ENCODE data around the gene SH3PXD2B. TPM values are rescaled to one million over a fixed set of nuclear protein-coding genes. Genes with fewer than 3 reads are reported as not detected.

Gene SH3PXD2B
- total RNA-seq, 2 experiments from 2014 or later: 0.10 TPM; not detected in 1

DNA sequence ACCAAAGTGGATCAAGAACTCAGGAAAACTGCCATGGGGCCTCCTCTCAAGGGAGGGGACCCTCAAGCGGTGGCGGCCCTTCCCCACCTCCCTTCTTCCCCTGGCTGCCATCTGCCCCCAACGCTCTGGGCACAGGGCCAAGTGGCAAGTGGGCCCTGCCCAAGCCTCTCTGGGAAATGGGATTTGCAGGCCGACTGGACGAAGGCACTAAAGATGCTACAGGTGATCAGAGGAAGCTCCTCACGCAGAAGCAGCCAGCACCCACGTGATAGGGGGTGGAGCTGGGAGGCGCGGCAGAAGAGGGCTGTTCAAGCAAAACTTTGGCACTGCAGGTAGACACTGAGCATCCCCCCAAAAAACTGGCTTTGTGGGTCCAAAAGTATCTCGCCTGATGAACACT, 118.1 kb downstream of the SH3PXD2B start:
- Histone ChIP-seq H3K79me2 (ENCODE audit: insufficient read depth, low read depth, low read length) (no peaks in the 10 kb centered on the region), H3K9me2 (ENCODE audit: insufficient read depth, low read length) (no peaks in the 10 kb centered on the region), H3K36me3 (ENCODE audit: insufficient read depth, low read length) (no peaks in the 10 kb centered on the region), H3K9me3 (ENCODE audit: low read length) (no peaks in the 10 kb centered on the region), H3K27ac (ENCODE audit: low read depth, low read length, poor library complexity, severe bottlenecking) (no peak overlapping the region), H4K20me1 (ENCODE audit: insufficient read depth, low read length) (no peaks in the 10 kb centered on the region), H3K4me3 (ENCODE audit: low read depth, low read length, poor library complexity, severe bottlenecking) (no peak overlapping the region), H3K4me1 (ENCODE audit: insufficient read depth, low read length, poor library complexity, severe bottlenecking) (no peaks in the 10 kb centered on the region), H3K4me2 (ENCODE audit: low read length) (no peak overlapping the region), H2AFZ (ENCODE audit: low read length) (no peak overlapping the region)
- no peak for DNase-seq (ENCODE audit: low spot score)
- ChIA-PET POLR2A (interaction anchor here (0.6 kb wide), 1 partner anchor 10 kb away, joined by 3 read pairs; no protein-coding TSS in a partner anchor), CTCF (ENCODE audit: unreplicated experiment) (no interaction called here)
- TF ChIP-seq, protein P1, sequence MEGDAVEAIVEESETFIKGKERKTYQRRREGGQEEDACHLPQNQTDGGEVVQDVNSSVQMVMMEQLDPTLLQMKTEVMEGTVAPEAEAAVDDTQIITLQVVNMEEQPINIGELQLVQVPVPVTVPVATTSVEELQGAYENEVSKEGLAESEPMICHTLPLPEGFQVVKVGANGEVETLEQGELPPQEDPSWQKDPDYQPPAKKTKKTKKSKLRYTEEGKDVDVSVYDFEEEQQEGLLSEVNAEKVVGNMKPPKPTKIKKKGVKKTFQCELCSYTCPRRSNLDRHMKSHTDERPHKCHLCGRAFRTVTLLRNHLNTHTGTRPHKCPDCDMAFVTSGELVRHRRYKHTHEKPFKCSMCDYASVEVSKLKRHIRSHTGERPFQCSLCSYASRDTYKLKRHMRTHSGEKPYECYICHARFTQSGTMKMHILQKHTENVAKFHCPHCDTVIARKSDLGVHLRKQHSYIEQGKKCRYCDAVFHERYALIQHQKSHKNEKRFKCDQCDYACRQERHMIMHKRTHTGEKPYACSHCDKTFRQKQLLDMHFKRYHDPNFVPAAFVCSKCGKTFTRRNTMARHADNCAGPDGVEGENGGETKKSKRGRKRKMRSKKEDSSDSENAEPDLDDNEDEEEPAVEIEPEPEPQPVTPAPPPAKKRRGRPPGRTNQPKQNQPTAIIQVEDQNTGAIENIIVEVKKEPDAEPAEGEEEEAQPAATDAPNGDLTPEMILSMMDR (conservative IDR thresholded peaks at IDR 0.05; ENCODE audit: low read length): no peak
- TF ChIP-seq EZH2phosphoT487 (IDR thresholded peaks at IDR 0.05; ENCODE audit: borderline replicate concordance, low read depth, low read length): no peak
- intact Hi-C loops (cut with micrococcal nuclease; ENCODE audit: unreplicated experiment): no loop called here
- no TSS peak for BruUV-seq (replicated peaks)

DNA sequence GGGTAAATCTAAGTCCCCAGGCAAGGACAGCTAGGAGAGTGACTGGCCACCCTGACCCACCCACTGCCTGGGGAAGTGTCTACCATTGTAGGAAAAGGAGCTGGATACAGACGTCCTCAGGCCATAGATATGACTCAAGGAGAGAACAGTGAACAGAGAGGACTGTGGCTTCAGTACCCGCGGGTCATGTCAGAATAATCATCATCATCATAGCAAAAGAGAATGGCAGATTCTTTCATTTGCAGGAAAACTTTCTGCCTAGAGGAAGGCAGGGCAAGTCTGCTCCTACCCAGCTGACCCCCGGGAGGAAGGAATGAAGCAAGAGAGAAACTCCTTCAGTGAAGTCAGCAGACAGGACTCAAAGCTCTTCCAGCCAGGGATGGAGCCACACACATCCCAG, 118.6 kb downstream of the SH3PXD2B start:
- Histone ChIP-seq H2AFZ (ENCODE audit: low read length) (no peak overlapping the region), H3K79me2 (ENCODE audit: insufficient read depth, low read depth, low read length) (no peaks in the 10 kb centered on the region), H3K4me1 (ENCODE audit: insufficient read depth, low read length, poor library complexity, severe bottlenecking) (no peaks in the 10 kb centered on the region), H3K36me3 (ENCODE audit: insufficient read depth, low read length) (no peaks in the 10 kb centered on the region), H3K9me2 (ENCODE audit: insufficient read depth, low read length) (no peaks in the 10 kb centered on the region), H3K4me3 (ENCODE audit: low read depth, low read length, poor library complexity, severe bottlenecking) (no peak overlapping the region), H3K27ac (ENCODE audit: low read depth, low read length, poor library complexity, severe bottlenecking) (no peak overlapping the region), H3K4me2 (ENCODE audit: low read length) (no peak overlapping the region), H4K20me1 (ENCODE audit: insufficient read depth, low read length) (no peaks in the 10 kb centered on the region), H3K9me3 (ENCODE audit: low read length) (no peaks in the 10 kb centered on the region)
- POLR2A ChIA-PET: no interaction called here
- intact Hi-C loops (cut with micrococcal nuclease; ENCODE audit: unreplicated experiment): no loop called here
- no TSS peak for BruUV-seq (replicated peaks)
- no peak for DNase-seq (ENCODE audit: low spot score)
- TF ChIP-seq, protein P1 (conservative IDR thresholded peaks at IDR 0.05; ENCODE audit: low read length): no peak
- no peak for TF ChIP-seq EZH2phosphoT487 (IDR thresholded peaks at IDR 0.05; ENCODE audit: borderline replicate concordance, low read depth, low read length)
- CTCF ChIA-PET (ENCODE audit: unreplicated experiment): no interaction called here

DNA sequence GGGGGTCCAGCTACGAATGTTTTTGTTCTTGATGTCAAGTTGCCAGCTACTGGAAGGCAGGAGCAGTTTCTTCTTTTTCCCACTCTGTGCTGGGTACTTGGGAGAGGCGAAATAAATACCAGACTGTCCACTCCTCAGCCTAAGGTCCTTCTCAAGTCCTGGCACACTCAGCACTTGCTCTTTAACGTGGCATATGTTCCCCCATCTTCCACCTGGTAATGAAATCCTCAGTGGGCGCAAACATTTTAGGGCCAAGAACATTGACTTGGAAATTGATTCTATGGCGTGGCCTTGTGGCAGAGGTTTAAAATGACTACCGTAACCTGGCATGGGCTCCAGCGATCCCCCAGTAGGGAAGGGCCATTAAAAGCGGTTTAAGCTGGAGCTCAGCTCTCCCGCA, 119.7 kb downstream of the SH3PXD2B start:
- H3K36me3 ChIP-seq (ENCODE audit: insufficient read depth, low read length): no peaks in the 10 kb centered on the region
- H3K9me2 ChIP-seq (ENCODE audit: insufficient read depth, low read length): no peaks in the 10 kb centered on the region
- no peaks in the 10 kb centered on the region for H3K4me1 ChIP-seq (ENCODE audit: insufficient read depth, low read length, poor library complexity, severe bottlenecking)
- H2AFZ ChIP-seq (ENCODE audit: low read length): peak overlapping the region; percentile 13; the same call in 1 of the 2 replicates
- intact Hi-C loops (cut with micrococcal nuclease; ENCODE audit: unreplicated experiment): no loop called here
- ChIA-PET POLR2A (no interaction called here), CTCF (ENCODE audit: unreplicated experiment) (no interaction called here)
- no peaks in the 10 kb centered on the region for H4K20me1 ChIP-seq (ENCODE audit: insufficient read depth, low read length)
- no peak for DNase-seq (ENCODE audit: low spot score)
- no peaks in the 10 kb centered on the region for H3K9me3 ChIP-seq (ENCODE audit: low read length)
- no peak overlapping the region for H3K4me2 ChIP-seq (ENCODE audit: low read length)
- no peak overlapping the region for H3K4me3 ChIP-seq (ENCODE audit: low read depth, low read length, poor library complexity, severe bottlenecking)
- TF ChIP-seq EZH2phosphoT487 (IDR thresholded peaks at IDR 0.05; ENCODE audit: borderline replicate concordance, low read depth, low read length): no peak
- TF ChIP-seq, protein P1 (conservative IDR thresholded peaks at IDR 0.05; ENCODE audit: low read length): no peak
- no peaks in the 10 kb centered on the region for H3K79me2 ChIP-seq (ENCODE audit: insufficient read depth, low read depth, low read length)
- no TSS peak for BruUV-seq (replicated peaks)
- H3K27ac ChIP-seq (ENCODE audit: low read depth, low read length, poor library complexity, severe bottlenecking): no peak overlapping the region
